GM12801 (cell line): Measurements from ENCODE around the gene GSDME.

Source experiments
- TF ChIP-seq, protein P1 (sequence below): IDR thresholded peaks from one replicate; pipeline ENCODE4 v1.5.1; 2011; ENCODE audit warnings: control low read depth; ENCODE audit not compliant: insufficient read length; ENCODE audit errors: extremely low read depth

Gene GSDME

DNA sequence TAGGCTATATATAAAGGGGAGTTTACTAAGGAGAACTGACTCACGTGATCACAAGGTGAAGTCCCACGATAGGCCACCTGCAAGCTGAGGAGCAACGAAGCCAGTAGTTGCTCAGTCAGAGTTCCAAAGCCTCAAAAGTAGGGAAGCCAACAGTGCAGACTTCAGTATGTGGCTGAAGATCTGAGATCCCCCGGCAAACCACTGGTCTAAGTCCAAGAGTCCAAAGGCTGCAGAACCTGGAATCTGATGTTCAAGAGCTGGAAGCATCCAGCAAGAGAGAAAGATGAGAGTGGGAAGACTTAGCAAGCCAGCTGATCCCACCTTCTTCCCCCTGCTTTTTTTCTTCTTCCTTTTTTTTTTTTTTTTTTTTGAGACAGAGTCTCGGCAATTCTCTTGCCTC, 27.0 kb upstream of the GSDME start:
- TF ChIP-seq, protein P1, sequence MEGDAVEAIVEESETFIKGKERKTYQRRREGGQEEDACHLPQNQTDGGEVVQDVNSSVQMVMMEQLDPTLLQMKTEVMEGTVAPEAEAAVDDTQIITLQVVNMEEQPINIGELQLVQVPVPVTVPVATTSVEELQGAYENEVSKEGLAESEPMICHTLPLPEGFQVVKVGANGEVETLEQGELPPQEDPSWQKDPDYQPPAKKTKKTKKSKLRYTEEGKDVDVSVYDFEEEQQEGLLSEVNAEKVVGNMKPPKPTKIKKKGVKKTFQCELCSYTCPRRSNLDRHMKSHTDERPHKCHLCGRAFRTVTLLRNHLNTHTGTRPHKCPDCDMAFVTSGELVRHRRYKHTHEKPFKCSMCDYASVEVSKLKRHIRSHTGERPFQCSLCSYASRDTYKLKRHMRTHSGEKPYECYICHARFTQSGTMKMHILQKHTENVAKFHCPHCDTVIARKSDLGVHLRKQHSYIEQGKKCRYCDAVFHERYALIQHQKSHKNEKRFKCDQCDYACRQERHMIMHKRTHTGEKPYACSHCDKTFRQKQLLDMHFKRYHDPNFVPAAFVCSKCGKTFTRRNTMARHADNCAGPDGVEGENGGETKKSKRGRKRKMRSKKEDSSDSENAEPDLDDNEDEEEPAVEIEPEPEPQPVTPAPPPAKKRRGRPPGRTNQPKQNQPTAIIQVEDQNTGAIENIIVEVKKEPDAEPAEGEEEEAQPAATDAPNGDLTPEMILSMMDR = no peak

DNA sequence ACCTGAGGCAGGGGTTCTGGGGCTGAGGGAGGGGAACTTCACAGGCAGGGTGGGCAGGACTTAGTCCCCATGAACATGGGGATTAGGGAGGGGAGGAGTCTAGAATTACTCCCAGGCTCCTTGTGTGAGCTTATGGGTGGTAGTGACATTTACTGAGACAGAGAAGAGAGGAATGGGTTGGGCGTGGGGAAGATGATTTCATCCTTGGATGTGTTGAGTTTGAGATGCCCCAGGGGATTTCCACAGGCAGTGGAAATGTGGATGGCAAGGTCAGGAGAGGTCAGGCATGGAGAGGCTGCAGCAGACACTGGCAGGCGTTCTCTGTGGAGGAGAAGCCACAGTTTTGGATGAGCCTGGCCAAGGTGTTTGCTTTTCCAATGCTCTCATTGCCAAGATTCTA, 26.4 kb upstream of the GSDME start:
- TF ChIP-seq, protein P1 = no peak

DNA sequence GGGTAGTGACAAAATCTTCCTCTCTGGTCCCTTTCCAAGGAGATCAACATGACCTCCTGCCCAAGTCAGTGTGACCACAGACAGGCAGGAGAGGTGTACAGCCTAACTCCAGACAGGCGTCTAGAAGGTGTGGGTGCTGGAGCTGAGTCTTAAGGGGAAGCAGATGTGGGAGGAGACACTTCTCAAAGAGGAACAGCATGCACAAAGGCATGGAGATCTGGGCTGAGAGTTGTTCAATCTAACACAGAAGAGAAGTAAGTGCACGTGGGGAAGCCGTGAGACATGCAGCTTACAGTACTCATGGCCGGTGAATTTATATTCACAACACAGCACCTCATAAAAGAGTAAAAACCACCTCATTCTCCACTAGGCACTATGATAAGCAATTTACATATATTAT, 23.8 kb upstream of the GSDME start:
- TF ChIP-seq, protein P1 = no peak

DNA sequence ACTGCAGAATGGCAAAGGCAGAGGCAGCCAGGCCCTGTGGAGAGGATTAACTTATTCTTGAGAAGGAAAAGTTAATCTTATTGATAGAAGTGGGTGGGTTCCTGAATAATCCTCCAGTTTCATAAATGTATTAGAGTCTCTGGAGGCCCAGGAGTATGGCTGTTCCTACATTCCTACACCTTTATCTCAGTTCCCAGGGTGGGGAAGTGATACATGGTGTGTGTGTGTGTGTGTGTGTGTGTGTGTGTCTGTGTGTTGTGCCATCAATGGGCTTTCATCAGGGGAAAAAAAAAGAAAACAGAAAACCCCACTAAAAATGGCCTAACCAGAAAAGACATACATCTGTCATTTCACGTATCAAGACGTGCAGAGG, 22.0 kb upstream of the GSDME start:
- TF ChIP-seq, protein P1 = no peak

DNA sequence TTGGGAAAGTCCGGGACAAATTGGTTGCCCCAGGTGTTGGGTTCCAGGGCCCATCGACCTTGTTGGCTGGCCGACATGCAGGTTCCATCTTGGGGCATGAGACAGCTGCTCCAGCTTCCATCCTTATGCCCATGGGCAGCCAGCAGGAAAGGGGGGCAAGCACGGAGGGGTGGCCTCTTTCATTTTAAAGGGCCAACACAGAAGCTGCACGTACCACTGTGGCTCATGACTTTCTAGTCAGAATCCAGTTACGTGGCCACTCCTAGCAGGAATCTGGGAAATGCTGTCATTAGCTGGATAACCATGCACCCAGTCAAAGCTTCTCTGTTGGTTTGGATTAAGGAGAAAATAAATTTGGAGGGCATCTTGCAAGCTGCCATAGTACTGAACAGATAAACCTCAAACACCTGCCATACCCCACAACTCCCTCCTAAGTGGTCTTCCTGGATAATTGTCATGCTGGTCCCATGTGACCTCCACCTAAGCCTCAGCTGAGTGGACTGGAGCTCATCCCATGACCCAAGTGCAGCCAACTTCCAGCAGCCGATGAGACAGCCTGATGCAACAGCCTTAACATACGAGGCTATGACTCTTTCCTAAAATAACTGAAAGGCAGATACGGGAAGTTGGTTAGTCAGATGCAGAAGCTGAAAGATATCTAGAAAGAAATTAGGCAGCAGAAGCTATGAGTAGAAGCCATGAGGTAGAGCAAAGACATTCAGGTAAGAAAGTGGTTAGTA, 21.4 kb upstream of the GSDME start:
- TF ChIP-seq, protein P1 = no peak

DNA sequence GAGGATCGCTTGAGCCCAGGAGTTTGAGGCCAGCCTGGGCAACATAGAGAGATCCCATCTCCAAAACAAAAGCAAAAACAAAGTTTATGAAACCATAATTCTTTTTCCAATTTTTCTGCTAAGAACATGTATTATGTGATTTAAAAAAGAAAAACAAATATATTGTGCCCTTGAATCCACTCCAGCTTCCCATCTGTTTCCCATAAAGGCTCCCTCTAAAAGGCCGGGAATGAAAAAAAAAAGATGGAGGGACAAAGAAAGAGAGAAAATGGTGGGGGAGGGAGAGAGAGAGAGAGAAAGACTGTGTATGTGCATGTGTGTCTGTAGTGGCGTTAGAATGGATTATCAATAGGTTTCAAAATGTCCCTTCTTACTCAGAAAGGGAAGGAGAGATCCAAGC, 20.5 kb upstream of the GSDME start:
- TF ChIP-seq, protein P1 = no peak

DNA sequence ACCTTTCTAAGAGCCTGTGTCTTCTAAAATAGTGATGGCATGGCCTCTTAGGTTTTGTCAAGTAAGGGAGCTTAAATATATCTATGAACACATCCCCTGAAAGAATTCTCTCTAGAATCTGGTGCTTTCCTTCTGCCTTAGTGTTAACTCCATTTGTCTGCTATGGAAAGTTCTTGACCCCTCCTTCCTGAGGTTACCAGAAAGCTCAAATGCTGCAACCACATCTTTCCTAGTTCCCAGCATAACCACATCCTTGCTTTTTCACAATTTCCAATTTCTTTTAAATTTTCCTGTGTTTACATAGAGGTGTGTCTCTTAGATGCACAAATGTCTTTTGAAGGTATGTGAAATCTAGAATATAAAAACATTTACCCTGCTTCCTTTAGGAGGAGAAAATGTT, 16.4 kb upstream of the GSDME start:
- TF ChIP-seq, protein P1 = no peak
